Body of pancreas (tissue), 4 donors: ENCODE measurements around the gene DNM3.

ENCODE experiments used
- CTCF ChIP-seq, 7 experiments: fragments of 450-650 bp in 4 of 7; fragments of 200-600 bp in 3 of 7; sonication (generic) in 3 of 7; IDR thresholded peaks; one replicate each; pipeline ENCODE4 v1.5.1; 2016 to 2019; ENCODE audit warnings: antibody characterized with exemption in 7 of 7
- POLR2A ChIP-seq, 3 donors: fragments of 450-650 bp; IDR thresholded peaks; one replicate each; pipeline ENCODE4 v1.6.1; 2016; ENCODE audit warnings: antibody characterized with exemption in 3 of 3, mild to moderate bottlenecking in 2 of 3

- TF ChIP-seq CTCF (IDR thresholded peaks at IDR 0.05) = no peak
- TF ChIP-seq POLR2A (IDR thresholded peaks at IDR 0.05) = no peak
Measured at GRCh38 chr1:172406968-172407367, 565.7 kb downstream of the DNM3 start.
